Esophagus muscularis mucosa (tissue), 3 donors: ENCODE data around the gene RNF144B.

Experiments
- CTCF ChIP-seq, 3 experiments: fragments of 200-600 bp in 2 of 3; fragments of 450-650 bp in 1 of 3; sonication (generic) in 2 of 3; IDR thresholded peaks; one replicate each; pipeline ENCODE4 v1.5.1; 2017 to 2019; ENCODE audit warnings: antibody characterized with exemption in 3 of 3, mild to moderate bottlenecking in 2 of 3, moderate library complexity in 1 of 3
- EP300 ChIP-seq: sonication (generic); formaldehyde crosslinking; IDR thresholded peaks from one replicate; pipeline ENCODE4 v1.6.1; 2017; ENCODE audit warnings: antibody characterized with exemption

GRCh38 chr6:18360188-18360587 lies 27.0 kb upstream of the RNF144B start:
- TF ChIP-seq EP300 (no peak), CTCF (IDR thresholded peaks at IDR 0.05) (no peak)
